ENCODE results near the gene NMUR2. TPM values are rescaled to one million over a fixed set of nuclear protein-coding genes. Genes with fewer than 3 reads are reported as not detected.

Gene NMUR2
- total and polyA plus RNA-seq, 2 experiments from 2014 or later, result not detected

- H3F3A ChIP-seq (replicated peaks; ENCODE audit: low read depth), result no peaks in the 10 kb centered on the region
- TF ChIP-seq REST (IDR thresholded peaks at IDR 0.05; ENCODE audit: unreplicated experiment), result no peak
- no peak for TF ChIP-seq ZNF462 (CRISPR knock-in tag; IDR thresholded peaks at IDR 0.05)
- no peak for TF ChIP-seq ZNF331 (CRISPR knock-in tag; IDR thresholded peaks at IDR 0.05; ENCODE audit: low read depth)
- no peak for TF ChIP-seq EZH2phosphoT487 (IDR thresholded peaks at IDR 0.05; ENCODE audit: unreplicated experiment)
- TF ChIP-seq ZNF114 (CRISPR knock-in tag; IDR thresholded peaks at IDR 0.05), result no peak
- no peak for TF ChIP-seq CREB1 (CRISPR knock-in tag; IDR thresholded peaks at IDR 0.05; ENCODE audit: low read depth)
- no peak for TF ChIP-seq JUNB (IDR thresholded peaks at IDR 0.05; ENCODE audit: unreplicated experiment)
- TF ChIP-seq NANOG (IDR thresholded peaks at IDR 0.05; ENCODE audit: borderline replicate concordance), result no peak
- TF ChIP-seq ETS1 (IDR thresholded peaks at IDR 0.05), result no peak
- TF ChIP-seq EZH2 (IDR thresholded peaks at IDR 0.05; ENCODE audit: low read depth, unreplicated experiment), result no peak
- TF ChIP-seq POLR2AphosphoS5 (IDR thresholded peaks at IDR 0.05; ENCODE audit: low read depth), result no peak
- TF ChIP-seq STAT1 (IDR thresholded peaks at IDR 0.05; ENCODE audit: unreplicated experiment), result no peak
- TF ChIP-seq CTCF (conservative IDR thresholded peaks at IDR 0.05; ENCODE audit: low read depth in 2 of 2), result no peak
- H3K4me3 ChIP-seq, result no peak overlapping the region
- Mint-ChIP-seq H3K27ac (no peak overlapping the region), H3K4me1 (no peaks in the 10 kb centered on the region), H3K9me3 (no peaks in the 10 kb centered on the region), H3K36me3 (ENCODE audit: low read depth) (no peaks in the 10 kb centered on the region), H3K27me3 (ENCODE audit: insufficient read depth, low read depth, poor library complexity) (no peaks in the 10 kb centered on the region), H3K4me3 (no peak overlapping the region)
- H3K4me2 ChIP-seq, result no peak overlapping the region
- H3K79me2 ChIP-seq (replicated peaks; ENCODE audit: insufficient read depth), result no peaks in the 10 kb centered on the region
- H3K36me3 ChIP-seq (ENCODE audit: insufficient read depth), result no peaks in the 10 kb centered on the region
- H3K27me3 ChIP-seq (ENCODE audit: insufficient read depth), result no peaks in the 10 kb centered on the region
- no peak overlapping the region for H3K27ac ChIP-seq (ENCODE audit: low read depth)
- H2AFZ ChIP-seq, result no peak overlapping the region
- no peaks in the 10 kb centered on the region for H3K4me1 ChIP-seq (ENCODE audit: insufficient read depth)
- DNase-seq (ENCODE audit: low spot score) (no peak), ATAC-seq (no peak)
- peaks cover 5% of the 10 kb centered on the region; the same call in 1 of the 2 replicates for H3K9me2 ChIP-seq (ENCODE audit: insufficient read depth)
- no peaks in the 10 kb centered on the region for H4K20me1 ChIP-seq (replicated peaks; ENCODE audit: insufficient read depth)
These were observed 48.6 kb downstream of the NMUR2 start for GRCh38 chr5:152356506-152356905.

All from GM23338 (cell line).